Mesendoderm (in vitro differentiated cells): ENCODE data around the gene BBOF1.
A peak's percentile ranks its signal among the peaks of the same experiment; 100 is the strongest.

Experiments used
- DNase-seq: peaks from one replicate; pipeline ENCODE4 v3.0.0; 2013
- H2AK5ac ChIP-seq: 2 replicates; pipeline ENCODE4 v1.6.1; 2013; ENCODE audit warnings: low read length, inconsistent platforms
- H2BK120ac ChIP-seq: 2 replicates; pipeline ENCODE4 v1.6.1; 2013; ENCODE audit warnings: low read depth, mild to moderate bottlenecking, low read length, moderate library complexity, mixed read lengths
- H2BK15ac ChIP-seq: replicated peaks from 2 replicates; pipeline ENCODE4 v1.6.1; 2013; ENCODE audit warnings: low read depth, mild to moderate bottlenecking, moderate library complexity
- H2BK5ac ChIP-seq: 2 replicates; pipeline ENCODE4 v1.6.1; 2013; ENCODE audit warnings: low read length, inconsistent platforms
- H3K18ac ChIP-seq: 2 replicates; pipeline ENCODE4 v1.6.1; 2013; ENCODE audit warnings: mild to moderate bottlenecking, low read length, mixed read lengths
- H3K23ac ChIP-seq: one replicate; pipeline ENCODE4 v1.6.1; 2013; ENCODE audit warnings: low read length
- H3K27ac ChIP-seq: 2 replicates; pipeline ENCODE4 v1.5.1; 2013; ENCODE audit warnings: low read depth, mild to moderate bottlenecking, inconsistent platforms, low read length, moderate library complexity
- H3K27me3 ChIP-seq: 2 replicates; pipeline ENCODE4 v1.6.1; 2013; ENCODE audit warnings: low read length, control low read depth, mild to moderate bottlenecking, inconsistent platforms; ENCODE audit not compliant: insufficient read depth, poor library complexity
- H3K36me3 ChIP-seq: 2 replicates; pipeline ENCODE4 v1.6.1; 2013; ENCODE audit warnings: low read length, inconsistent platforms; ENCODE audit not compliant: control insufficient read depth, insufficient read depth
- H3K4ac ChIP-seq: one replicate; pipeline ENCODE4 v1.6.1; 2013; ENCODE audit warnings: low read depth, mild to moderate bottlenecking, low read length, moderate library complexity
- H3K4me1 ChIP-seq: 2 replicates; pipeline ENCODE4 v1.6.1; 2013; ENCODE audit warnings: low read depth, low read length, inconsistent platforms; ENCODE audit not compliant: control insufficient read depth
- H3K4me2 ChIP-seq: 2 replicates; pipeline ENCODE4 v1.6.1; 2013; ENCODE audit warnings: low read length
- H3K4me3 ChIP-seq: 2 replicates; pipeline ENCODE4 v1.5.1; 2013; ENCODE audit warnings: mild to moderate bottlenecking, low read length
- H3K56ac ChIP-seq: one replicate; pipeline ENCODE4 v1.6.1; 2013; ENCODE audit warnings: low read length
- H3K79me1 ChIP-seq: 2 replicates; pipeline ENCODE4 v1.6.1; 2013; ENCODE audit warnings: low read length, inconsistent platforms
- H3K79me2 ChIP-seq: 2 replicates; pipeline ENCODE4 v1.6.1; 2013; ENCODE audit warnings: mild to moderate bottlenecking, low read length; ENCODE audit not compliant: control insufficient read depth, insufficient read depth
- H3K9ac ChIP-seq: 2 replicates; pipeline ENCODE4 v1.6.1; 2013; ENCODE audit warnings: low read length, inconsistent platforms
- H4K5ac ChIP-seq: one replicate; pipeline ENCODE4 v1.6.1; 2013; ENCODE audit warnings: low read length
- H4K8ac ChIP-seq: one replicate; pipeline ENCODE4 v1.6.1; 2013; ENCODE audit warnings: low read depth, mild to moderate bottlenecking, control low read depth, low read length, moderate library complexity
- WGBS: extraction: QIAGEN DNeasy Blood & Tissue Kit; methylation state at CpG from one replicate; pipeline ENCODE4 v1.1.7; 2013; ENCODE audit warnings: low lambda C conversion rate, missing lambda C conversion rate; ENCODE audit not compliant: insufficient coverage; ENCODE audit errors: extremely low coverage; 5-methylcytosine and 5-hydroxymethylcytosine counted together

BBOF1 gene

GRCh38 chr14:74015963-74016362, 3.2 kb upstream of the BBOF1 start:
- no peak for DNase-seq

DNA sequence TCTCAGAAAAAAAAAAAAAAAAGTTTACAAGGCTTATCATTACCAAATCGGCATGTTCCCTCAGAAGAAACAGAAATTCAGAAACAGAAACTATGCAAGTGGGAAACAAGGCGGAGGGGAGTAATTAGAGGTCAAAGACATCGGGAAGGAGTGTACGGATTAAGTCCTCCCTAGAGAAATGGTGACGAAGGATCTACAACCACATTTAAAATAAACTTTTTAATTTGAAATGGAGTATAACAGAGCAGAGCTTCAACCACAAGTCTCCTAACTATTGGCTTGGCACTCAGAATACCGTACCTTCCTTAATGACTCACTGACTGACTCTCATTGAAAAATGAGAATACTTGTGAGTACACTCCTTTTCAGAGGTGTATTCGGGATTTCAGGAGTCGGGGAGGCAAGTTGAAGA, 969 bp upstream of the BBOF1 start:
- Histone ChIP-seq H4K8ac (no peak overlapping the region), H4K5ac (no peak overlapping the region), H3K4me2 (peak overlapping the region; percentile 8), H3K79me1 (no peaks in the 10 kb centered on the region), H3K9ac (peak overlapping the region; percentile 62), H3K18ac (no peak overlapping the region), H3K27ac (no peak overlapping the region), H2AK5ac (no peak overlapping the region), H2BK120ac (no peak overlapping the region), H3K4me1 (no peaks in the 10 kb centered on the region), H3K27me3 (no peaks in the 10 kb centered on the region), H3K23ac (no peak overlapping the region), H3K4me3 (peak overlapping the region; percentile 33), H3K79me2 (no peaks in the 10 kb centered on the region), H2BK5ac (no peak overlapping the region), H3K36me3 (no peaks in the 10 kb centered on the region), H3K4ac (no peak overlapping the region), H3K56ac (peak overlapping the region; percentile 78), H2BK15ac (no peak overlapping the region)
- DNase-seq: no peak
- WGBS: no CpG with 5 or more reads among the region's 8 CpGs

More at GRCh38 chr14:74015963-74016362, 3.2 kb upstream of the BBOF1 start:
- Histone ChIP-seq H3K9ac (no peak overlapping the region), H2BK5ac (no peak overlapping the region), H3K4me1 (no peaks in the 10 kb centered on the region), H3K23ac (no peak overlapping the region), H4K5ac (no peak overlapping the region), H2BK15ac (no peak overlapping the region), H2AK5ac (no peak overlapping the region), H3K56ac (no peak overlapping the region), H3K4ac (no peak overlapping the region), H3K27ac (no peak overlapping the region), H3K4me2 (no peak overlapping the region), H3K79me1 (no peaks in the 10 kb centered on the region), H4K8ac (no peak overlapping the region), H2BK120ac (no peak overlapping the region), H3K36me3 (no peaks in the 10 kb centered on the region), H3K18ac (no peak overlapping the region), H3K4me3 (no peak overlapping the region), H3K27me3 (no peaks in the 10 kb centered on the region), H3K79me2 (no peaks in the 10 kb centered on the region)

DNA sequence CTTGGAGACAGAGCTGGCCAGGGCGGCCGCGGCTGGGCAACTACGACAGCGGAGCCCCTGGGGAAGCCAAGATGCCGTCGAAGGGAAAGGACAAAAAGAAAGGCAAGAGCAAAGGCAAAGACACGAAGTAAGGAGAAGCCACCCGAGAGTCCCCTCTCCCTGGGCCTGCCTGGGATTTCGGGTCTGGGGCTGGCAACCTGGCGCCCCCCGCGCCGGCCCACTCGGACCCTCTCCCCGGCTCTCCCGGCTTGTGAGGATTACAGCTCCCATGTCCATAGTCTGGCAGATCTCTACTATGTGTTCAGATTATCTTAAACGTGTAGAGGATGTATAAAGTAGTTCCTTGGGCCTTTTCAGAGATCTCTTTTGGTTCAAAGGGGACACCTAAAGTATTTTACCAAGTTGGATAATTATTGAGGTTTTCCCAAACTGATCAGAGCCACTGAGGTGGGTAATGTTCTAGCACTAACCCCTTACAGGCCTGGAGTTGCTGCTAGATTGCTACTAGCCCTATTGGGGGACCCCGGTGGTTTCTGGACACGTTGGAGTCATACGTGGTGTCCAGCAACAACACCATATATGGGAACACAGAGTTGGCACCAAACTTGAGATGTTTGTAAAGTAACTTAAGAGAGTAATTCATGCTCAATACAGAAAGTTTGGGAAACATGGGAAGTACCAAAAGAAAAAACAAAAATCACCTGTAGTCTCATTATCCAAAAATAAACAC, 424 bp downstream of the BBOF1 start:
- no CpG with 5 or more reads among the region's 21 CpGs for WGBS
- no peak overlapping the region for H3K23ac ChIP-seq
- H3K4me1 ChIP-seq: no peaks in the 10 kb centered on the region
- no peak overlapping the region for H4K5ac ChIP-seq
- no peak for DNase-seq
- no peak overlapping the region for H4K8ac ChIP-seq
- no peak overlapping the region for H2AK5ac ChIP-seq
- H3K36me3 ChIP-seq: no peaks in the 10 kb centered on the region
- H3K56ac ChIP-seq: peak overlapping the region; percentile 74
- no peak overlapping the region for H2BK120ac ChIP-seq
- no peaks in the 10 kb centered on the region for H3K79me1 ChIP-seq
- no peak overlapping the region for H2BK5ac ChIP-seq
- H3K4ac ChIP-seq: no peak overlapping the region
- no peaks in the 10 kb centered on the region for H3K27me3 ChIP-seq
- H3K9ac ChIP-seq: peak overlapping the region; percentile 68
- no peak overlapping the region for H3K18ac ChIP-seq
- H3K79me2 ChIP-seq: no peaks in the 10 kb centered on the region
- H3K4me3 ChIP-seq: peak overlapping the region; percentile 68
- H3K4me2 ChIP-seq: peak overlapping the region; percentile 92
- no peak overlapping the region for H3K27ac ChIP-seq
- H2BK15ac ChIP-seq: no peak overlapping the region

DNA sequence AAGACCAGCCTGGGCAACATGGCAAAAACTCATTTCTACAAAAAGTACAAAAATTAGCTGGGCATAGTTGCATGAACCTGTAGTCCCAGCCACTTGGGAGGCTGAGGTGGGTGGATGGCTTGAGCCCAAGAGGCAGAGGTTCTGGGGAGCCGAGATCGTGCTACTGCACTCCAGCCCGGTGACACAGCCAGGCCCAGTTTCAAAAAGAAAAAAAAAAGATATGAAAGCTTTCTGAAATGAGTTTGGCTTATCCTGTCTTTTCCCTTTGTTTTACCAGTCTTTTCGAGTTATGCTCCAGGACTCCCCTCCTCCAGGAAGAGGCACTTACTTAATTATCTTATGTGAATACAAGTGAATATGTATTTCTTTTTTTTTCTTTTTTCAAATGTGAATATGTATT, 3.2 kb downstream of the BBOF1 start:
- H3K4me3 ChIP-seq: no peak overlapping the region
- H3K56ac ChIP-seq: no peak overlapping the region
- WGBS: no CpG with 5 or more reads among the region's 4 CpGs
- H3K79me2 ChIP-seq: no peaks in the 10 kb centered on the region
- no peak for DNase-seq
- H4K8ac ChIP-seq: no peak overlapping the region
- no peak overlapping the region for H3K4ac ChIP-seq
- H4K5ac ChIP-seq: no peak overlapping the region
- H3K9ac ChIP-seq: no peak overlapping the region
- no peak overlapping the region for H3K27ac ChIP-seq
- no peak overlapping the region for H2BK120ac ChIP-seq
- no peak overlapping the region for H3K23ac ChIP-seq
- no peaks in the 10 kb centered on the region for H3K79me1 ChIP-seq
- H2AK5ac ChIP-seq: no peak overlapping the region
- H3K36me3 ChIP-seq: no peaks in the 10 kb centered on the region
- no peak overlapping the region for H3K18ac ChIP-seq
- H3K27me3 ChIP-seq: no peaks in the 10 kb centered on the region
- no peak overlapping the region for H2BK15ac ChIP-seq
- H2BK5ac ChIP-seq: no peak overlapping the region
- H3K4me1 ChIP-seq: no peaks in the 10 kb centered on the region
- H3K4me2 ChIP-seq: no peak overlapping the region

GRCh38 chr14:74029136-74029535, 10.0 kb downstream of the BBOF1 start:
- H3K36me3 ChIP-seq: no peaks in the 10 kb centered on the region
- no peak overlapping the region for H2BK15ac ChIP-seq
- no peak overlapping the region for H3K23ac ChIP-seq
- no peak overlapping the region for H3K9ac ChIP-seq
- H2BK5ac ChIP-seq: no peak overlapping the region
- H3K4me2 ChIP-seq: no peak overlapping the region
- no peak overlapping the region for H3K18ac ChIP-seq
- no peaks in the 10 kb centered on the region for H3K79me1 ChIP-seq
- no peak overlapping the region for H2BK120ac ChIP-seq
- H4K8ac ChIP-seq: no peak overlapping the region
- no CpG with 5 or more reads among the region's 3 CpGs for WGBS
- H3K27ac ChIP-seq: no peak overlapping the region
- H3K56ac ChIP-seq: no peak overlapping the region
- DNase-seq: no peak
- H3K27me3 ChIP-seq: no peaks in the 10 kb centered on the region
- H2AK5ac ChIP-seq: no peak overlapping the region
- no peak overlapping the region for H3K4ac ChIP-seq
- no peaks in the 10 kb centered on the region for H3K4me1 ChIP-seq
- H4K5ac ChIP-seq: no peak overlapping the region
- no peaks in the 10 kb centered on the region for H3K79me2 ChIP-seq
- no peak overlapping the region for H3K4me3 ChIP-seq

- H3K56ac ChIP-seq: no peak overlapping the region
- no peak overlapping the region for H4K8ac ChIP-seq
- DNase-seq: no peak
- no peak overlapping the region for H3K27ac ChIP-seq
- H2BK15ac ChIP-seq: no peak overlapping the region
- H3K79me1 ChIP-seq: no peaks in the 10 kb centered on the region
- no peak overlapping the region for H3K23ac ChIP-seq
- no peak overlapping the region for H3K4me2 ChIP-seq
- no peaks in the 10 kb centered on the region for H3K79me2 ChIP-seq
- H2AK5ac ChIP-seq: no peak overlapping the region
- no peak overlapping the region for H3K4ac ChIP-seq
- no peak overlapping the region for H4K5ac ChIP-seq
- H3K36me3 ChIP-seq: no peaks in the 10 kb centered on the region
- no peaks in the 10 kb centered on the region for H3K4me1 ChIP-seq
- H3K27me3 ChIP-seq: no peaks in the 10 kb centered on the region
- no peak overlapping the region for H3K18ac ChIP-seq
- no peak overlapping the region for H3K9ac ChIP-seq
- no peak overlapping the region for H2BK120ac ChIP-seq
- WGBS: no CpG with 5 or more reads among the region's 3 CpGs
- no peak overlapping the region for H3K4me3 ChIP-seq
- no peak overlapping the region for H2BK5ac ChIP-seq
Measured at GRCh38 chr14:74034572-74034971, 15.4 kb downstream of the BBOF1 start.
